OCI-LY3 (cell line): ENCODE measurements around the gene PPARG.

ENCODE experiments used
- CTCF ChIP-seq: fragments of 200-600, 300-600 bp; sonication (generic); IDR thresholded peaks from 2 replicates; pipeline ENCODE4 v1.5.1; 2014; ENCODE audit warnings: antibody characterized with exemption, low read length, low read depth
- EZH2phosphoT487 ChIP-seq: fragments of 200-600 bp; shearing (Covaris generic); IDR thresholded peaks from 2 replicates; pipeline ENCODE4 v1.6.1; 2018; ENCODE audit warnings: antibody characterized with exemption, mixed run types, low read depth

- TF ChIP-seq CTCF (no peak), EZH2phosphoT487 (no peak)
Observed at GRCh38 chr3:12456441-12456840, 167.6 kb downstream of the PPARG start.
